Breast epithelium (tissue), 4 donors: ENCODE results near the gene ANKRA2. TPM values are rescaled to one million over a fixed set of nuclear protein-coding genes. Genes with fewer than 3 reads are reported as not detected.

ENCODE experiments used
- DNase-seq, 2 donors: peaks; one replicate each; pipeline ENCODE4 v3.0.0-alpha.2; 2019; ENCODE audit warnings: low spot score in 2 of 2
- H3K27ac ChIP-seq, 2 donors: fragments of 200-600 bp; sonication (generic) in 1 of 2; one replicate each; pipeline ENCODE4 v1.5.1; 2016 to 2019; ENCODE audit warnings: mild to moderate bottlenecking in 1 of 2
- H3K27me3 ChIP-seq, 2 donors: fragments of 200-600 bp; sonication (generic) in 1 of 2; one replicate each; pipeline versions ENCODE4 v1.5.1 to v1.6.0; 2017 to 2019; ENCODE audit warnings: control low read depth in 1 of 2, mild to moderate bottlenecking in 1 of 2
- H3K36me3 ChIP-seq: fragments of 200-600 bp; one replicate; pipeline ENCODE4 v1.5.1; 2019
- H3K4me1 ChIP-seq, 2 donors: fragments of 200-600 bp; sonication (generic); one replicate each; pipeline ENCODE4 v1.5.1; 2016 to 2019; ENCODE audit warnings: control low read depth in 1 of 2
- H3K4me3 ChIP-seq, 3 donors: fragments of 200-600 bp; sonication (generic); 1 replicate in 2 of 3; 2 replicates in 1 of 3; pipeline ENCODE4 v1.5.1; 2016 to 2019; ENCODE audit warnings: mild to moderate bottlenecking in 3 of 3, moderate library complexity in 2 of 3
- H3K9me3 ChIP-seq, 2 donors: fragments of 200-600 bp; sonication (generic) in 1 of 2; one replicate each; pipeline ENCODE4 v1.5.1; 2016 to 2019; ENCODE audit warnings: control low read depth in 1 of 2
- CTCF ChIP-seq, 3 donors: fragments of 450-650 bp; IDR thresholded peaks; one replicate each; pipeline ENCODE4 v1.5.1; 2016 to 2017; ENCODE audit warnings: antibody characterized with exemption in 3 of 3, mild to moderate bottlenecking in 3 of 3, moderate library complexity in 3 of 3
- POLR2A ChIP-seq: fragments of 450-650 bp; IDR thresholded peaks from one replicate; pipeline ENCODE4 v1.6.1; 2016; ENCODE audit warnings: antibody characterized with exemption, mild to moderate bottlenecking, moderate library complexity
- POLR2AphosphoS5 ChIP-seq, 3 donors: sonication (generic); formaldehyde crosslinking; IDR thresholded peaks; one replicate each; pipeline ENCODE4 v1.6.1; 2017; ENCODE audit warnings: antibody characterized with exemption in 3 of 3
- intact Hi-C: fragments of 100-400 bp; cut with DNase I; formaldehyde crosslinking; loops from one replicate; pipeline ENCODE4 v1.15.1; 2023; ENCODE audit warnings: low total_unique reads
- total RNA-seq, 3 donors: library from RNA; depleted of rRNA; stranded (reverse); fragments of >200 nt; gene quantifications; one replicate each; pipeline ENCODE4 v1.1.0, GENCODE V29; 2016

The ANKRA2 gene
- total RNA-seq, 3 donors from 2014 or later: 28.8 to 83.9 (median 44.2) TPM

- H3K27me3 ChIP-seq: no peaks in the 10 kb centered on the region
- no peak for TF ChIP-seq POLR2AphosphoS5 (IDR thresholded peaks at IDR 0.05)
- no peak for TF ChIP-seq CTCF (IDR thresholded peaks at IDR 0.05)
- TF ChIP-seq POLR2A: no peak
Observed at GRCh38 chr5:73531356-73531755, 34.1 kb downstream of the ANKRA2 start.

GRCh38 chr5:73529081-73529480 is 36.4 kb downstream of the ANKRA2 start:
- Histone ChIP-seq H3K4me1 (no peaks in the 10 kb centered on the region), H3K27ac (no peak overlapping the region), H3K4me3 (no peak overlapping the region), H3K9me3 (no peaks in the 10 kb centered on the region), H3K27me3 (no peaks in the 10 kb centered on the region), H3K36me3 (no peaks in the 10 kb centered on the region)
- DNase-seq: no peak
- no peak for TF ChIP-seq POLR2AphosphoS5 (IDR thresholded peaks at IDR 0.05)
- TF ChIP-seq CTCF (IDR thresholded peaks at IDR 0.05): no peak
- TF ChIP-seq POLR2A: no peak
- intact Hi-C loops: no loop called here

More at GRCh38 chr5:73531356-73531755, 34.1 kb downstream of the ANKRA2 start:
- DNase-seq: no peak
- Histone ChIP-seq H3K27ac (no peak overlapping the region), H3K36me3 (no peaks in the 10 kb centered on the region), H3K4me1 (no peaks in the 10 kb centered on the region), H3K4me3 (no peak overlapping the region), H3K9me3 (no peaks in the 10 kb centered on the region)
- intact Hi-C loops: no loop called here

GRCh38 chr5:73528248-73528647 is 37.2 kb downstream of the ANKRA2 start:
- Histone ChIP-seq H3K4me1 (no peaks in the 10 kb centered on the region), H3K4me3 (no peak overlapping the region), H3K27ac (no peak overlapping the region), H3K36me3 (no peaks in the 10 kb centered on the region), H3K9me3 (no peaks in the 10 kb centered on the region), H3K27me3 (no peaks in the 10 kb centered on the region)
- TF ChIP-seq POLR2A (no peak), POLR2AphosphoS5 (IDR thresholded peaks at IDR 0.05) (no peak), CTCF (IDR thresholded peaks at IDR 0.05) (no peak)
- DNase-seq: no peak
- intact Hi-C loops: no loop called here

GRCh38 chr5:73525606-73526203 is 39.7 kb downstream of the ANKRA2 start:
- intact Hi-C loops: no loop called here
- no peak overlapping the region for H3K4me3 ChIP-seq
- DNase-seq: no peak
- no peaks in the 10 kb centered on the region for H3K36me3 ChIP-seq
- no peak overlapping the region for H3K27ac ChIP-seq
- no peaks in the 10 kb centered on the region for H3K27me3 ChIP-seq
- no peaks in the 10 kb centered on the region for H3K9me3 ChIP-seq
- TF ChIP-seq CTCF (IDR thresholded peaks at IDR 0.05): no peak
- TF ChIP-seq POLR2A: no peak
- no peak for TF ChIP-seq POLR2AphosphoS5 (IDR thresholded peaks at IDR 0.05)
- H3K4me1 ChIP-seq: no peaks in the 10 kb centered on the region

GRCh38 chr5:73523861-73524260 is 41.6 kb downstream of the ANKRA2 start:
- intact Hi-C loops: no loop called here
- Histone ChIP-seq H3K4me1 (no peaks in the 10 kb centered on the region), H3K4me3 (no peak overlapping the region), H3K36me3 (no peaks in the 10 kb centered on the region), H3K27me3 (no peaks in the 10 kb centered on the region), H3K9me3 (no peaks in the 10 kb centered on the region), H3K27ac (no peak overlapping the region)
- DNase-seq: no peak
- TF ChIP-seq POLR2A (no peak), POLR2AphosphoS5 (IDR thresholded peaks at IDR 0.05) (no peak), CTCF (IDR thresholded peaks at IDR 0.05) (no peak)
